Neural crest cell (in vitro differentiated cells): ENCODE measurements around the gene PSMD4. TPM values are rescaled to one million over a fixed set of nuclear protein-coding genes. Genes with fewer than 3 reads are reported as not detected.

Experiments
- DNase-seq: peaks from one replicate; pipeline ENCODE4 v3.0.0; 2021; ENCODE audit warnings: low read depth, mixed read lengths, low spot score
- H3K27ac Mint-ChIP-seq: one replicate; pipeline ENCODE4 v1.8.0; 2021; ENCODE audit warnings: mild to moderate bottlenecking, mixed read lengths; ENCODE audit not compliant: unreplicated experiment
- H3K27me3 Mint-ChIP-seq: 2 replicates; pipeline ENCODE4 v1.8.0; 2021; ENCODE audit warnings: low read depth, mild to moderate bottlenecking, mixed read lengths
- H3K36me3 Mint-ChIP-seq: 2 replicates; pipeline ENCODE4 v1.8.0; 2021; ENCODE audit warnings: low read depth, mild to moderate bottlenecking, mixed read lengths
- H3K4me1 Mint-ChIP-seq: 2 replicates; pipeline ENCODE4 v1.8.0; 2021; ENCODE audit warnings: mixed read lengths
- H3K4me3 Mint-ChIP-seq: one replicate; pipeline ENCODE4 v1.8.0; 2021; ENCODE audit warnings: mild to moderate bottlenecking, mixed read lengths
- H3K9me3 Mint-ChIP-seq: 2 replicates; pipeline ENCODE4 v1.8.0; 2021; ENCODE audit warnings: mixed read lengths
- total RNA-seq: library from RNA; stranded (reverse); gene quantifications from 2 replicates; pipeline ENCODE4 v1.2.1, GENCODE V29; 2021
- TF ChIP-seq, protein P1 (sequence below): fragments of 200-600 bp; sonication (generic); conservative IDR thresholded peaks from 2 replicates; pipeline ENCODE4 v1.5.0; 2021; ENCODE audit warnings: antibody characterized with exemption, mild to moderate bottlenecking

PSMD4 gene
- total RNA-seq, 1 donor from 2014 or later = 214 TPM

DNA sequence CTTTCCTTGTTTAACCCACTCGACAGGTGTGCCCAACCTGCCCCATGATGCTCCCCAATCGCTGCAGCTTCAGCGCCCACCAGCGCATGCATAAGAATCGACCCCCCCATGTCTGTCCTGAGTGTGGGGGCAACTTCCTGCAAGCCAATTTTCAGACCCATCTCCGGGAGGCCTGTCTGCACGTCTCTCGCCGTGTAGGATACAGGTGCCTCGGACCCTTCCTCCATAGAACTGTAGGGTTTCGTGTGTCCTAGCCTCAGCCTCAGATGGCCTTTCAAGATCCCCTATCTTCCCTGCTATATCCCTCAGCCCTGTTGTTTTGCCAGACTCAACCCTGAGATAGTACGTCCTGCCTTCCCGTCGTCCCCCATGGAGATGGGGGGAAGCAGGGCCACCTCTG is 34.0 kb downstream of the PSMD4 start:
- Mint-ChIP-seq H3K27me3 (no peaks in the 10 kb centered on the region), H3K9me3 (no peaks in the 10 kb centered on the region), H3K4me3 (peak overlapping the region; percentile 70), H3K27ac (no peak overlapping the region), H3K36me3 (peaks cover 10% of the 10 kb centered on the region), H3K4me1 (peaks cover 11% of the 10 kb centered on the region)
- DNase-seq = no peak
- TF ChIP-seq, protein P1, sequence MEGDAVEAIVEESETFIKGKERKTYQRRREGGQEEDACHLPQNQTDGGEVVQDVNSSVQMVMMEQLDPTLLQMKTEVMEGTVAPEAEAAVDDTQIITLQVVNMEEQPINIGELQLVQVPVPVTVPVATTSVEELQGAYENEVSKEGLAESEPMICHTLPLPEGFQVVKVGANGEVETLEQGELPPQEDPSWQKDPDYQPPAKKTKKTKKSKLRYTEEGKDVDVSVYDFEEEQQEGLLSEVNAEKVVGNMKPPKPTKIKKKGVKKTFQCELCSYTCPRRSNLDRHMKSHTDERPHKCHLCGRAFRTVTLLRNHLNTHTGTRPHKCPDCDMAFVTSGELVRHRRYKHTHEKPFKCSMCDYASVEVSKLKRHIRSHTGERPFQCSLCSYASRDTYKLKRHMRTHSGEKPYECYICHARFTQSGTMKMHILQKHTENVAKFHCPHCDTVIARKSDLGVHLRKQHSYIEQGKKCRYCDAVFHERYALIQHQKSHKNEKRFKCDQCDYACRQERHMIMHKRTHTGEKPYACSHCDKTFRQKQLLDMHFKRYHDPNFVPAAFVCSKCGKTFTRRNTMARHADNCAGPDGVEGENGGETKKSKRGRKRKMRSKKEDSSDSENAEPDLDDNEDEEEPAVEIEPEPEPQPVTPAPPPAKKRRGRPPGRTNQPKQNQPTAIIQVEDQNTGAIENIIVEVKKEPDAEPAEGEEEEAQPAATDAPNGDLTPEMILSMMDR = no peak

GRCh38 chr1:151289080-151289935 is 34.8 kb downstream of the PSMD4 start:
- DNase-seq = no peak
- H3K4me3 Mint-ChIP-seq = peak overlapping the region; percentile 70
- H3K4me1 Mint-ChIP-seq = peaks cover 9% of the 10 kb centered on the region
- H3K27ac Mint-ChIP-seq = no peak overlapping the region
- no peaks in the 10 kb centered on the region for H3K27me3 Mint-ChIP-seq
- H3K9me3 Mint-ChIP-seq = no peaks in the 10 kb centered on the region
- peaks cover 16% of the 10 kb centered on the region for H3K36me3 Mint-ChIP-seq
- TF ChIP-seq, protein P1 = no peak

- TF ChIP-seq, protein P1 = no peak
- Mint-ChIP-seq H3K4me3 (no peak overlapping the region), H3K9me3 (no peaks in the 10 kb centered on the region), H3K27ac (peak overlapping the region; percentile 12), H3K4me1 (peaks cover 14% of the 10 kb centered on the region), H3K27me3 (peaks cover 3% of the 10 kb centered on the region), H3K36me3 (peaks cover 22% of the 10 kb centered on the region)
- DNase-seq = no peak
Measured at GRCh38 chr1:151289991-151290708, 35.6 kb downstream of the PSMD4 start.

DNA sequence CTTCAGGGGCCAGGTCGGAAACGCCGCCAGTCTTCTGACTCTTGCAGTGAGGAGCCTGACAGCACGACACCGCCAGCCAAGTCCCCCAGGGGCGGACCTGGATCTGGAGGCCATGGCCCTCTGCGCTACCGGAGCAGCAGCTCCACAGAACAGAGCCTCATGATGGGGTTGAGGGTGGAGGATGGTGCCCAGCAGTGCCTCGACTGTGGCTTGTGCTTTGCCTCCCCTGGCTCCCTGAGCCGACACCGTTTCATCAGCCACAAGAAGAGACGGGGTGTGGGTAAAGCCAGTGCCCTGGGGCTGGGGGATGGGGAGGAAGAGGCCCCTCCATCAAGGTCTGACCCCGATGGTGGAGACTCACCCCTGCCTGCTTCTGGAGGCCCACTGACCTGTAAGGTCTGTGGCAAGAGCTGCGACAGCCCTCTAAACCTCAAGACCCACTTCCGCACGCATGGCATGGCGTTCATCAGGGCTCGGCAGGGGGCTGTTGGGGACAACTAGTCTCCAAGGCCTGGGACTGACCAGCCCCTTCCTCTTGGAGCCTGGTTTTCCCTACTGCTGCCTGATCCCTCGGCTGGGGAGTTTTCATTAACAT is 36.3 kb downstream of the PSMD4 start:
- peaks cover 20% of the 10 kb centered on the region for H3K4me1 Mint-ChIP-seq
- H3K4me3 Mint-ChIP-seq = no peak overlapping the region
- no peak for DNase-seq
- peak overlapping the region; percentile 12 for H3K27ac Mint-ChIP-seq
- H3K36me3 Mint-ChIP-seq = peaks cover 24% of the 10 kb centered on the region
- peaks cover 3% of the 10 kb centered on the region for H3K27me3 Mint-ChIP-seq
- TF ChIP-seq, protein P1 = no peak
- H3K9me3 Mint-ChIP-seq = no peaks in the 10 kb centered on the region

GRCh38 chr1:151292207-151293030 is 37.9 kb downstream of the PSMD4 start:
- H3K27ac Mint-ChIP-seq = no peak overlapping the region
- H3K9me3 Mint-ChIP-seq = no peaks in the 10 kb centered on the region
- TF ChIP-seq, protein P1 = no peak
- peaks cover 3% of the 10 kb centered on the region for H3K27me3 Mint-ChIP-seq
- no peak for DNase-seq
- no peak overlapping the region for H3K4me3 Mint-ChIP-seq
- peaks cover 24% of the 10 kb centered on the region for H3K36me3 Mint-ChIP-seq
- peaks cover 20% of the 10 kb centered on the region for H3K4me1 Mint-ChIP-seq
